K562 (cell line): Measurements from ENCODE around the gene LTK. TPM values are rescaled to one million over a fixed set of nuclear protein-coding genes. Genes with fewer than 3 reads are reported as not detected.
A peak's percentile ranks its signal among the peaks of the same experiment; 100 is the strongest.

ENCODE experiments used
- CLOCK ChIP-seq: fragments of 250-450 bp; sonication (Bioruptor Pico); IDR thresholded peaks from 2 replicates; pipeline ENCODE4 v1.4.0; 2020; ENCODE audit warnings: mild to moderate bottlenecking, moderate library complexity, borderline replicate concordance
- CREM ChIP-seq: IDR thresholded peaks from 2 replicates; pipeline ENCODE4 v1.6.1; 2014; ENCODE audit warnings: antibody characterized with exemption, low read depth
- ETS1 ChIP-seq: conservative IDR thresholded peaks from 2 replicates; pipeline ENCODE4 v1.6.1; 2011; ENCODE audit warnings: low read depth, mild to moderate bottlenecking, low read length; ENCODE audit not compliant: control insufficient read depth
- FIP1L1 ChIP-seq: fragments of 200-400 bp; formaldehyde crosslinking; IDR thresholded peaks from 2 replicates; pipeline ENCODE4 v1.6.1; 2018; ENCODE audit warnings: mild to moderate bottlenecking, low read depth, low read length; ENCODE audit not compliant: poor library complexity, severe bottlenecking
- FOXJ2 ChIP-seq: fragments of 200-800 bp; sonication (Bioruptor generic); IDR thresholded peaks from 2 replicates; pipeline ENCODE4 v1.6.1; 2016; ENCODE audit warnings: missing genetic modification characterization, missing compliant biosample characterization
- NEUROD1 ChIP-seq: fragments of 150-350 bp; IDR thresholded peaks from 2 replicates; pipeline ENCODE4 v1.6.1; 2014; ENCODE audit warnings: borderline replicate concordance, low read length, low read depth; ENCODE audit not compliant: partially characterized antibody
- PCBP2 ChIP-seq: fragments of 200-400 bp; formaldehyde crosslinking; IDR thresholded peaks from 2 replicates; pipeline ENCODE4 v1.6.1; 2018; ENCODE audit warnings: low read length, low read depth, mild to moderate bottlenecking, moderate library complexity; ENCODE audit not compliant: poor library complexity, severe bottlenecking
- RBM25 ChIP-seq: fragments of 200-400 bp; formaldehyde crosslinking; IDR thresholded peaks from 2 replicates; pipeline ENCODE4 v1.6.1; 2018; ENCODE audit warnings: low read length, low read depth, moderate library complexity; ENCODE audit not compliant: severe bottlenecking
- SAP30 ChIP-seq: fragments of 200-600 bp; sonication (generic); IDR thresholded peaks from 2 replicates; pipeline ENCODE4 v1.6.1; 2012; ENCODE audit warnings: borderline replicate concordance, low read depth, mild to moderate bottlenecking, moderate library complexity, low read length, control low read depth, inconsistent platforms; ENCODE audit not compliant: insufficient read depth, poor library complexity, severe bottlenecking
- TFAM ChIP-seq: fragments of 250-450 bp; sonication (Bioruptor Pico); conservative IDR thresholded peaks from 2 replicates; pipeline ENCODE4 v1.5.0; 2021; ENCODE audit warnings: mild to moderate bottlenecking, moderate library complexity
- THRAP3 ChIP-seq: fragments of 450-650 bp; IDR thresholded peaks from 2 replicates; pipeline ENCODE4 v1.6.1; 2016; ENCODE audit warnings: mild to moderate bottlenecking, inconsistent platforms, borderline replicate concordance
- VEZF1 ChIP-seq: fragments of 200-800 bp; sonication (Bioruptor generic); IDR thresholded peaks from 2 replicates; pipeline ENCODE4 v1.6.1; 2017; ENCODE audit warnings: missing genetic modification characterization, missing compliant biosample characterization
- YY1 ChIP-seq, 3 experiments: IDR thresholded peaks; 2 replicates each; pipeline ENCODE4 v1.6.1; 2011; ENCODE audit warnings: low read length in 2 of 3, mild to moderate bottlenecking in 2 of 3, moderate library complexity in 2 of 3, borderline replicate concordance in 1 of 3, control low read depth in 1 of 3, low read depth in 1 of 3; ENCODE audit not compliant: insufficient read depth in 3 of 3, insufficient replicate concordance in 2 of 3, control insufficient read depth in 1 of 3, insufficient read length in 1 of 3; ENCODE audit errors: extremely low read depth in 1 of 3
- ZBTB9 ChIP-seq: fragments of 450-650 bp; formaldehyde crosslinking; IDR thresholded peaks from 2 replicates; pipeline ENCODE4 v1.4.0; 2020; ENCODE audit warnings: mild to moderate bottlenecking, moderate library complexity
- ZC3H4 ChIP-seq: sonication (generic); formaldehyde crosslinking; IDR thresholded peaks from 2 replicates; pipeline ENCODE4 v1.9.0; 2021; ENCODE audit warnings: missing genetic modification reagents, borderline replicate concordance
- ZNF589 ChIP-seq: fragments of 200-800 bp; sonication (Bioruptor generic); IDR thresholded peaks from 2 replicates; pipeline ENCODE4 v1.6.1; 2016; ENCODE audit warnings: low read depth, missing genetic modification characterization, missing compliant biosample characterization
- polyA plus RNA-seq, 8 experiments: library from polyadenylated mRNA; depleted of rRNA in 4 of 8; stranded (reverse) in 5 of 8; unstranded in 3 of 8; fragments of >200 nt; fragmentation: Nextera tagmentation in 2 of 8; fragmentation: Illumina TruSeq in 1 of 8; extraction: Ambion mirVana in 2 of 8; extraction: Trizol in 1 of 8; gene quantifications; 2 replicates each; pipeline versions ENCODE4 v1.2.1 to v1.2.3, GENCODE V29; 2011 to 2014; ENCODE audit warnings: inconsistent platforms in 1 of 8, missing spikeins in 1 of 8
- total RNA-seq, 7 experiments: library from RNA; depleted of rRNA in 6 of 7; stranded (reverse); fragments of >200 nt in 6 of 7; fragmentation: Illumina TruSeq in 2 of 7; extraction: Trizol in 2 of 7; gene quantifications; 2 replicates each; pipeline versions ENCODE4 v1.2.1 to v1.2.3, GENCODE V29; 2011 to 2021; ENCODE audit warnings: low replicate concordance in 1 of 7
- TF ChIP-seq, protein P1 (sequence below): sonication (generic); formaldehyde crosslinking; IDR thresholded peaks from 2 replicates; pipeline ENCODE4 v1.8.0; 2022; ENCODE audit warnings: missing genetic modification reagents, mild to moderate bottlenecking, moderate library complexity, borderline replicate concordance

LTK gene
- total and polyA plus RNA-seq, 9 of the 15 experiments (the other 6 are each of a cell fraction or from before 2014, with no cell fraction given) = 0.25 to 4.4 (median 1.8) TPM

GRCh38 chr15:41513506-41514227, at the start of gene LTK (continued):
- TF ChIP-seq PCBP2 (no peak), FIP1L1 (peak; percentile 8), CLOCK (CRISPR knock-in tag) (no peak), ZBTB9 (CRISPR knock-in tag) (peak; percentile 74; the same call in 1 of the 2 replicates), RBM25 (no peak), SAP30 (peak; percentile 95), CREM (no peak), TFAM (CRISPR knock-in tag) (no peak), THRAP3 (no peak), ZNF589 (CRISPR knock-in tag) (no peak), FOXJ2 (no peak), VEZF1 (CRISPR knock-in tag) (peak; percentile 87), YY1 (IDR thresholded peaks at IDR 0.05; ENCODE audit: borderline replicate concordance in 1 of 3, control insufficient read depth in 1 of 3, extremely low read depth in 1 of 3, insufficient read depth in 3 of 3, insufficient read length in 1 of 3, insufficient replicate concordance in 2 of 3, low read depth in 1 of 3, low read length in 2 of 3) (peak in 1 of 3 experiments; percentile 22), ETS1 (0 out of 2 replicates have a peak, but pooled peaks have one; percentile 56), ZC3H4 (no peak), NEUROD1 (no peak)
- TF ChIP-seq, protein P1, sequence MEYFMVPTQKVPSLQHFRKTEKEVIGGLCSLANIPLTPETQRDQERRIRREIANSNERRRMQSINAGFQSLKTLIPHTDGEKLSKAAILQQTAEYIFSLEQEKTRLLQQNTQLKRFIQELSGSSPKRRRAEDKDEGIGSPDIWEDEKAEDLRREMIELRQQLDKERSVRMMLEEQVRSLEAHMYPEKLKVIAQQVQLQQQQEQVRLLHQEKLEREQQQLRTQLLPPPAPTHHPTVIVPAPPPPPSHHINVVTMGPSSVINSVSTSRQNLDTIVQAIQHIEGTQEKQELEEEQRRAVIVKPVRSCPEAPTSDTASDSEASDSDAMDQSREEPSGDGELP = peak; percentile 94
